8988T (cell line): Measurements from ENCODE around the gene PPM1E.
"Not testable (repeated sequence)": the region's sequence is repeated elsewhere in the genome, so short reads cannot be mapped to it uniquely, and the experiment has no call there.

ENCODE experiments used
- DNase-seq: peaks from one replicate; pipeline ENCODE4 v3.0.0; 2011

The PPM1E gene

GRCh38 chr17:58783380-58783779, 27.7 kb downstream of the PPM1E start:
- no peak for DNase-seq

GRCh38 chr17:58785097-58785496, 29.4 kb downstream of the PPM1E start:
- no peak for DNase-seq

GRCh38 chr17:58786586-58787295, 31.1 kb downstream of the PPM1E start:
- no peak for DNase-seq

GRCh38 chr17:58788199-58788598, 32.5 kb downstream of the PPM1E start:
- DNase-seq = no peak

GRCh38 chr17:58789160-58789559, 33.5 kb downstream of the PPM1E start:
- DNase-seq = no peak

GRCh38 chr17:58789831-58790230, 34.2 kb downstream of the PPM1E start:
- DNase-seq = no peak

- DNase-seq = not testable (repeated sequence)
Measured at GRCh38 chr17:58794508-58794907, 38.9 kb downstream of the PPM1E start.

- no peak for DNase-seq
Measured at GRCh38 chr17:58802188-58802587, 46.5 kb downstream of the PPM1E start.

GRCh38 chr17:58806046-58806445, 50.4 kb downstream of the PPM1E start:
- DNase-seq = no peak

GRCh38 chr17:58808609-58809563, 53.2 kb downstream of the PPM1E start:
- DNase-seq = no peak

GRCh38 chr17:58809564-58809936, 53.9 kb downstream of the PPM1E start:
- DNase-seq = no peak

GRCh38 chr17:58811290-58811689, 55.6 kb downstream of the PPM1E start:
- no peak for DNase-seq

- no peak for DNase-seq
Measured at GRCh38 chr17:58813712-58814111, 58.1 kb downstream of the PPM1E start.

GRCh38 chr17:58818654-58819053, 63.0 kb downstream of the PPM1E start:
- no peak for DNase-seq

GRCh38 chr17:58822148-58823050, 66.7 kb downstream of the PPM1E start:
- no peak for DNase-seq

GRCh38 chr17:58823051-58823525, 67.4 kb downstream of the PPM1E start:
- no peak for DNase-seq

GRCh38 chr17:58829172-58829637, 73.6 kb downstream of the PPM1E start:
- DNase-seq = no peak

GRCh38 chr17:58831780-58832179, 76.1 kb downstream of the PPM1E start:
- DNase-seq = no peak

GRCh38 chr17:58832514-58832913, 76.9 kb downstream of the PPM1E start:
- DNase-seq = no peak

- DNase-seq = no peak
Measured at GRCh38 chr17:58837699-58838098, 82.0 kb downstream of the PPM1E start.

- DNase-seq = no peak
Measured at GRCh38 chr17:58840820-58841612, 85.4 kb downstream of the PPM1E start.

- not testable (repeated sequence) for DNase-seq
Measured at GRCh38 chr17:58846413-58846812, 90.8 kb downstream of the PPM1E start.
